Gastroesophageal sphincter (tissue), 3 donors: ENCODE data around the gene CD177.

Experiments
- EP300 ChIP-seq: sonication (generic); formaldehyde crosslinking; IDR thresholded peaks from one replicate; pipeline ENCODE4 v1.6.1; 2017; ENCODE audit warnings: antibody characterized with exemption, mild to moderate bottlenecking
- POLR2A ChIP-seq, 2 donors: fragments of 450-650 bp; IDR thresholded peaks; one replicate each; pipeline ENCODE4 v1.6.1; 2017; ENCODE audit warnings: antibody characterized with exemption in 2 of 2, mild to moderate bottlenecking in 2 of 2, moderate library complexity in 1 of 2
- POLR2AphosphoS5 ChIP-seq: sonication (generic); formaldehyde crosslinking; IDR thresholded peaks from one replicate; pipeline ENCODE4 v1.6.1; 2017; ENCODE audit warnings: antibody characterized with exemption
- TF ChIP-seq, protein P1 (sequence below), 4 experiments: fragments of 200-600 bp in 2 of 4; fragments of 450-650 bp in 2 of 4; sonication (generic) in 1 of 4; IDR thresholded peaks; one replicate each; pipeline ENCODE4 v1.5.1; 2017 to 2019; ENCODE audit warnings: antibody characterized with exemption in 4 of 4, mild to moderate bottlenecking in 2 of 4, moderate library complexity in 2 of 4

DNA sequence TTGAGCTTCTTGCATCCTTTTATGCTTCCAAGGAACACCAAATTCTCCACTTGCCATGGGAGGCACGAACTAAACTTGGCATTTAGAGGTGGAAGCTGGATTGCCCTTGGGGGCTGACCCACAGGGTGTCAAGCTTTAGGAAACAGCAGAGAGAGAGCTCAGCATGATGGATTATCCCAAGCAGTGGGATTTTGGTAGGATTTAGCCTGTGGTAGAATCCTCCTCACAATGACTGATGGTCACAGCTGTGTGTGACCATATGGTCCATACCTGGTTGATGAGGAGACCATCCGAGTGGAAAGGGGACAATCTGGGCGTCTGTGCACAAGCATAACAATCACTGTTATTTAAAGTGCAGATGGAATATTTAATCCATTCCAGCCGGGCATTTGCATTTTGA is 44.0 kb upstream of the CD177 start:
- TF ChIP-seq, protein P1, sequence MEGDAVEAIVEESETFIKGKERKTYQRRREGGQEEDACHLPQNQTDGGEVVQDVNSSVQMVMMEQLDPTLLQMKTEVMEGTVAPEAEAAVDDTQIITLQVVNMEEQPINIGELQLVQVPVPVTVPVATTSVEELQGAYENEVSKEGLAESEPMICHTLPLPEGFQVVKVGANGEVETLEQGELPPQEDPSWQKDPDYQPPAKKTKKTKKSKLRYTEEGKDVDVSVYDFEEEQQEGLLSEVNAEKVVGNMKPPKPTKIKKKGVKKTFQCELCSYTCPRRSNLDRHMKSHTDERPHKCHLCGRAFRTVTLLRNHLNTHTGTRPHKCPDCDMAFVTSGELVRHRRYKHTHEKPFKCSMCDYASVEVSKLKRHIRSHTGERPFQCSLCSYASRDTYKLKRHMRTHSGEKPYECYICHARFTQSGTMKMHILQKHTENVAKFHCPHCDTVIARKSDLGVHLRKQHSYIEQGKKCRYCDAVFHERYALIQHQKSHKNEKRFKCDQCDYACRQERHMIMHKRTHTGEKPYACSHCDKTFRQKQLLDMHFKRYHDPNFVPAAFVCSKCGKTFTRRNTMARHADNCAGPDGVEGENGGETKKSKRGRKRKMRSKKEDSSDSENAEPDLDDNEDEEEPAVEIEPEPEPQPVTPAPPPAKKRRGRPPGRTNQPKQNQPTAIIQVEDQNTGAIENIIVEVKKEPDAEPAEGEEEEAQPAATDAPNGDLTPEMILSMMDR (IDR thresholded peaks at IDR 0.05), result no peak
- TF ChIP-seq EP300 (no peak), POLR2AphosphoS5 (no peak), POLR2A (IDR thresholded peaks at IDR 0.05) (no peak)
